ENCODE measurements around the gene ATRAID. TPM values are rescaled to one million over a fixed set of nuclear protein-coding genes. Genes with fewer than 3 reads are reported as not detected.

ATRAID gene
- total and polyA plus RNA-seq, 2 of the 8 experiments (the other 6 are each of a cell fraction or from before 2014, with no cell fraction given): 109 to 280 TPM

- Histone ChIP-seq H3K4me1 (replicated peaks in 1 of 4; ENCODE audit: control insufficient read depth in 3 of 4, insufficient read depth in 4 of 4, low read length in 3 of 4) (no peaks in the 10 kb centered on the region), H2BK20ac (ENCODE audit: low read length) (no peak overlapping the region), H2BK15ac (ENCODE audit: low read length) (no peak overlapping the region), H2BK120ac (replicated peaks; ENCODE audit: low read depth, low read length) (no peak overlapping the region), H3K4me2 (ENCODE audit: insufficient read depth in 1 of 2, low read depth in 2 of 2, low read length in 2 of 2) (no peak overlapping the region), H3K79me2 (ENCODE audit: control insufficient read depth in 1 of 2, insufficient read depth in 2 of 2, low read length in 2 of 2) (no peaks in the 10 kb centered on the region), H3K27ac (ENCODE audit: low read depth, low read length) (no peak overlapping the region), H4K5ac (ENCODE audit: insufficient read length, low read depth, low read length) (no peak overlapping the region), H3K79me1 (ENCODE audit: low read depth, low read length) (no peaks in the 10 kb centered on the region), H4K8ac (ENCODE audit: extremely low read depth, insufficient read depth, low read length) (no peak overlapping the region), H3K23me2 (ENCODE audit: low read depth, low read length) (no peaks in the 10 kb centered on the region), H3K18ac (ENCODE audit: extremely low read depth, low read length) (no peak overlapping the region), H4K91ac (replicated peaks; ENCODE audit: insufficient read length, low read length) (no peak overlapping the region), H3K9ac (replicated peaks in 1 of 4; ENCODE audit: extremely low read depth in 1 of 4, low read depth in 3 of 4, low read length in 3 of 4) (no peak overlapping the region), H3K56ac (replicated peaks; ENCODE audit: insufficient read length, low read depth, low read length) (no peak overlapping the region), H3K23ac (ENCODE audit: insufficient read length) (no peak overlapping the region), H3K4ac (replicated peaks; ENCODE audit: insufficient read length, low read depth, low read length) (no peak overlapping the region), H4K20me1 (replicated peaks in 1 of 2; ENCODE audit: control insufficient read depth in 1 of 2, insufficient read depth in 2 of 2, low read length in 2 of 2) (peaks cover 0 to 3% of the 10 kb centered on the region in 2 experiments), H3K14ac (ENCODE audit: insufficient read length) (no peak overlapping the region), H2AK5ac (ENCODE audit: low read depth, low read length) (no peak overlapping the region), H3K36me3 (ENCODE audit: control insufficient read depth in 2 of 4, insufficient read depth in 4 of 4, low read length in 3 of 4) (peaks cover 22 to 40% (median 38%) of the 10 kb centered on the region in 4 experiments; a peak in 7 of 8 replicates), H2AFZ (ENCODE audit: low read length) (no peak overlapping the region), H3K27me3 (replicated peaks in 1 of 4; ENCODE audit: control insufficient read depth in 3 of 4, extremely low read depth in 1 of 4, insufficient read depth in 3 of 4, low read length in 3 of 4) (no peaks in the 10 kb centered on the region), H2BK5ac (ENCODE audit: low read depth, low read length) (no peak overlapping the region), H3K9me3 (ENCODE audit: insufficient read depth in 2 of 2, low read depth in 1 of 2, low read length in 1 of 2) (no peaks in the 10 kb centered on the region), H2BK12ac (ENCODE audit: low read depth, low read length) (no peak overlapping the region), H3K4me3 (ENCODE audit: extremely low read depth in 1 of 4, insufficient read depth in 2 of 4, low read depth in 3 of 4, low read length in 4 of 4) (no peak overlapping the region)
- FAIRE-seq (no peak), DNase-seq (ENCODE audit: low read depth in 1 of 2, low spot score in 2 of 2) (no peak)
- 90% methylated on average over 2 of the region's 2 CpGs; no CpG with 5 or more reads in 1 of the 2 experiments for WGBS, 2 experiments (ENCODE audit: extremely low coverage in 1 of 2, insufficient coverage in 1 of 2, insufficient read length in 1 of 2, insufficient replicate concordance in 2 of 2, low coverage in 1 of 2, low lambda C conversion rate in 2 of 2, missing lambda C conversion rate in 1 of 2)
- ChIA-PET CTCF (ENCODE audit: partially characterized antibody) (interaction anchor here (1.0 to 3.4 kb wide), 4 partner anchors 29 to 104 kb away, joined by 3 to 10 read pairs (median 6); no protein-coding TSS in a partner anchor), POLR2A (ENCODE audit: partially characterized antibody) (interaction anchor here (0.6 to 5.7 kb wide), 14 partner anchors 9 to 76 kb away, joined by 3 to 35 read pairs (median 3); partner anchors contain the start of genes ABHD1, ATRAID and SLC5A6)
- TF ChIP-seq RAD21 (IDR thresholded peaks at IDR 0.05 in 1 of 2, conservative IDR thresholded peaks at IDR 0.05 in 1 of 2; ENCODE audit: low read depth in 2 of 2, low read length in 2 of 2) (no peak), TAF1 (IDR thresholded peaks at IDR 0.05; ENCODE audit: low read depth, low read length) (no peak), RNF2 (IDR thresholded peaks at IDR 0.05; ENCODE audit: borderline replicate concordance, low read depth, low read length, missing control alignments, poor library complexity, severe bottlenecking) (no peak), GTF2F1 (IDR thresholded peaks at IDR 0.05; ENCODE audit: borderline replicate concordance, low read depth, low read length) (no peak)
Measured at GRCh38 chr2:27199241-27199640, 12.6 kb upstream of the ATRAID start.

Data from H1 (cell line).